EL (cell line): ENCODE data around the gene C1orf50.
A peak's percentile ranks its signal among the peaks of the same experiment; 100 is the strongest.
"Not testable (repeated sequence)": the region's sequence is repeated elsewhere in the genome, so short reads cannot be mapped to it uniquely, and the experiment has no call there.

Source experiments
- DNase-seq: peaks from one replicate; pipeline ENCODE4 v3.0.0-alpha.2; 2016

C1orf50 gene

DNA sequence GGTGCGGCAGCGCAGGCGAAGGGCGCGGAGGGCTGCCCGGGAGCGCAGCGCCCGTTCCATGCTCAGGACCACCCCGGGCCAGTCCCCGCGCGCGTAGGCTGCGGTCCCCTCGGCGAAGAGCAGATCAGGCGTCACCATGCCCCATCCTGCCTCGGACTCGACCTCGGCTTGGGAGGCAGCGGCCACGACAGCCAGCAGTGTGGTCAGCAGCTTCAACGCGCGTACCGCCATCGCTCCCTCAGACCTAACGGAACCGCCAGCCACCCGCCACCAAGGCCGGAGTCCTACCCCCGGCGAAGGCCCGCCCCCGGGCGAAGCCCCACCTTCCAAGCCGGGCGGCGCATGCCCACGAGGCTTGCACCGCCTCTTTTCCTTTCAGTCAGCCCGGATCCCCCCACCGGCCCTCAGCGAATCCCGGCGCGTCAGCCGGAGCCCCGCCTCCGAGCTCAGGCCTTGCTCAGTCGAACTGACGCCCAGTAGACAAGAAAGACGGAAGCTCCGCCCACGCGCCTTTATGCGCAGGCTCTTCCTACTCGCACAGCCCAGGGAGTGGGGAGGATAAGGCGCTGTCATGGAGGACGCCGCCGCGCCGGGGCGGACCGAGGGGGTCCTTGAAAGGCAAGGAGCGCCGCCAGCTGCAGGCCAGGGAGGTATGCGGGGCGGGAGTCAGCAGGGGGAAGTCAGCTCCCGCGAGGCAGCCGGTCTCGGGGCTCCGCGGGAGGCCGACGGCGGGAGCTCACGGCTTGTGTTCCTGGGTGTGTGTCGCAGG lies at the start of gene C1orf50, which contains the start of gene P3H1:
Gene C1orf50, plus strand, starts transcription at position 509 of the 769 bp plus-strand sequence. Its CDS starts 63 bp downstream, at position 572.
Gene P3H1, minus strand, starts transcription at position 288 of the 769 bp plus-strand sequence. Its CDS starts 57 bp downstream, at position 231.
- peak; percentile 99 for DNase-seq

DNA sequence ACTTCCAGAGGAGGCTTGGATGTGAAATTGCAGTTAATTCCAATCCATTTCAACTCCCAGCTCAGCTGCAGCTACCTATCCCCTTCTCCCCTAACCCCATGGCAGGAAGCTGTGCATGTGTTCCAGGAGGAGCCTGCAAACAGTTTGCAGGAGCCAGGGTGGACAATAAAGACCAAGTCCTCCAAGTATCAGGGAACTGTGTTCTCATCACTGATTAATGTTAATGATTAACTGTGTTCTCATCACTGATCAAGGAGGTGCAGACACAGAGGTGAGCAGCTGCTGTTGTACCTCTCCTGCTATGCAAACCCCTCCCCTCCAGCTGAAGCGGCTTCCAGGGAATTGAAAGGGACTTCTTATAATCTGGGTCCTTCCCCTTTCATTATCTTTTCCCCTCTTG lies 46.2 kb upstream of the C1orf50 start:
- no peak for DNase-seq

GRCh38 chr1:42721926-42722325 lies 45.1 kb upstream of the C1orf50 start:
- DNase-seq: no peak

DNA sequence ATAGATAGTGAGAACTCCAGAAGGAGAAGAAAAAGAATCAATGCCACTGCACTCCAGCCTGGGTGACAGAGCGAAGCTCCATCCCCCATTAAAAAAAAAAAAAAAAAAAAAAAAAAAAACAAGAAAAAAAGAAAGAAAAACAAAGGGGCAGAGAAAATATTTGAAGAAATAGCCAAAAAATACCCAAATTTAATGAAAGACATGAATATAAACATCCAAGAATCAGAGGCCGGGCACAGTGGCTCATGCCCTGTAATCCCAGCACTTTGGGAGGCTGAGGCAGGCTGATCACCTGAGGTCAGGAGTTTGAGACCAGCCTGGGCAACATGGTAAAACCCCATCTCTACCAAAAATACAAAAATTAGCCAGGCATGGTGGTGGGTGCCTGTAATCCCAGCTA lies 44.6 kb upstream of the C1orf50 start:
- not testable (repeated sequence) for DNase-seq

DNA sequence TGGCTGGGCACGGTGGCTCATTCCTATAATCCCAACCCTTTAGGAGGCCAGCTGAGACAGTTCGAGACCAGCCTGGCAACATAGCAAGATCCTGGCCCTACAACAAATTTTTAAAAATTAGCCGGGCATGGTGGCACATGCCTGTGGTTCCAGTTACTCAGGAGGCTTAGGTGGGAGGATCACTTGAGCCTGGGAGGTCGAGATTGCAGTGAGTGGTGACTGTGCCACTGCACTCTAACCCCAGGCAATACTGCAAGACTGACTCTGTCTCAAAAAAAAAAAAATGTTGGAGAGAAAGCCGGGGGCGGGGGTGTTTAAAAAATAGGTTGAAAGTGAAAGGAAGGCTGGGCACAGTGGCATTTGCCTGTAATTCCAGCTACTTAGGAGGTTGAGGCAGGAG lies 43.5 kb upstream of the C1orf50 start:
- DNase-seq: peak; percentile 31

DNA sequence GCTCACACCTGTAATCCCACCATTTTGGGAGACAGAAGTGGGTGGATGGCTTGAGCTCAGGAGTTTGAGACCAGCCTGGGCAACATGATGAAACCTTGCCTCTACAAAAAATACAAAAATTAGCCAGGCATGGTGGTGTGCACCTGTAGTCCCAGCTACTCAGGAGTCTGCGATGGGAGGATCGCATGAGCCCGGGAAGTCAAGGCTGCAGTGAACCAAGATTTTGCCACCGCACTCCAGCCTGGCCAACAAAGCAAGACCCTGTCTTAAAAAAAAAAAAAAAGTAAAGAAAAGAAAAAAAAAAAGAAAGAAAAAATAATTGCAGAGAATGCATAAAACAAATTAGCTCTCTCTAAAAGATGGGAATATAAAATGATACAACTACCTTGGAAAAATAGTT lies 41.2 kb upstream of the C1orf50 start:
- not testable (repeated sequence) for DNase-seq

- DNase-seq: no peak
Measured at GRCh38 chr1:42730002-42730401, 37.0 kb upstream of the C1orf50 start.

DNA sequence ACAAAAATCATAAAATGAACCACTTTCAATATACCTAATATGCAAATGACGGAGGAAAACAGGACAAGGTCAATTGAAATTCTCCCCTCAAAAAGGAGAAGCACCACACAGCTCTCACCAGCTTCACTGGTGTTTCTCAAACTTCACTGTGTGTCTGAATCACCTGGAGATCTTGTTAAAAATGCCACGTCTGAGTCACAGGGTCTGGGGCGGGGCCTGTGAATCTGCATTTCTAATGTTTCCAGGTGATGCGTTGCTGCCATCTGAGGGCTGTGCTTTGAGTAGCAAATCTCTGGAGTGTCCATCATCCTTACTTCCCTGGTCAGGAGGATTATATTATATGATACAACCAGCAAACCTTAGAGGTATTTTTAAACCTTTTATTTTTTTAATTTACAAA lies 36.1 kb upstream of the C1orf50 start:
- no peak for DNase-seq

DNA sequence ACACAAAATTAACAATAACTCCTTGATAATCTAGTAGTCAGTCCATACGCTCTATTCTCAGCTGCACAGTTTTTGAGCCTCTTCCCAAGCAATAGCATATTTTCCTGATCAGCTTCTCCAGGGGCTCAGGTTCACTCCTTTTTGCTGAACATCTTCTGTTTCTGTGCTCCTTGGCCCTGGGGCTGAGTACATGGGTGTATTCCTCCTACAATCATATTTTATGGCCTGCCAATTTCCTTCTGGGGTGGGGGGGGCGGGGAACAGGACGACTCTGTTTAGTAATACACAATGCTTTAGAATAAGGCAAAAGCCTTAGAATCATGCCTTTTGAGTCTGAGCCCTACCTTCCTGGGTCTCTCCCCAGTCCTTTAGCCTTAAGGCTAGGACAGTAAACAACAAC lies 35.5 kb upstream of the C1orf50 start:
- no peak for DNase-seq

DNA sequence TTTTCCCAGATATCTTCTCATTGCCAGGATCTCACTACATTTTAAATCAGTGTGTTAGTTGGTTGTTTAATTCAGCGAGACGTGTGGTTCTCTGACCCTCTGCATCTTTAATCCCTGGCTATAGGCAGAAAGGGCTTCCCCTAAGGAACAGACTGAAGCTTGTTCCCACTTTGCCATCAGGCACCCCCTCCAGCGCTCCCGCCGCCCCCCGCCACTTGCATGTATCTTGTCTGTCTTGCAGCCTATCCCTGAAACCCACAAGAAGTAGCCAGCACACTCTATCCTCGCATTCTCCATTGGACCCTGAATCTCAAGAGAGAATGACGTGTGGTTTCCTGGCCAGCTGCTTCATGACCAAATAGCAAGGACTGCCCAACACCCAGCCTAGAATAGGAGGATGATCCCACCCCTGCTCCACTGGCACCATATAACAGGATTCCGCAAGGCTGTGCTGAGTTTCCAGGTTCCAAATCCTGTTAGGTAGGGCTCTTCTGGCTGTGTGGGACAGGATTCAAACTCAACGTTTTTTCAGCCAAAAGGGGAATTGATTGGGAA lies 34.8 kb upstream of the C1orf50 start:
- DNase-seq: no peak

- no peak for DNase-seq
Measured at GRCh38 chr1:42733415-42734200, 33.4 kb upstream of the C1orf50 start.

DNA sequence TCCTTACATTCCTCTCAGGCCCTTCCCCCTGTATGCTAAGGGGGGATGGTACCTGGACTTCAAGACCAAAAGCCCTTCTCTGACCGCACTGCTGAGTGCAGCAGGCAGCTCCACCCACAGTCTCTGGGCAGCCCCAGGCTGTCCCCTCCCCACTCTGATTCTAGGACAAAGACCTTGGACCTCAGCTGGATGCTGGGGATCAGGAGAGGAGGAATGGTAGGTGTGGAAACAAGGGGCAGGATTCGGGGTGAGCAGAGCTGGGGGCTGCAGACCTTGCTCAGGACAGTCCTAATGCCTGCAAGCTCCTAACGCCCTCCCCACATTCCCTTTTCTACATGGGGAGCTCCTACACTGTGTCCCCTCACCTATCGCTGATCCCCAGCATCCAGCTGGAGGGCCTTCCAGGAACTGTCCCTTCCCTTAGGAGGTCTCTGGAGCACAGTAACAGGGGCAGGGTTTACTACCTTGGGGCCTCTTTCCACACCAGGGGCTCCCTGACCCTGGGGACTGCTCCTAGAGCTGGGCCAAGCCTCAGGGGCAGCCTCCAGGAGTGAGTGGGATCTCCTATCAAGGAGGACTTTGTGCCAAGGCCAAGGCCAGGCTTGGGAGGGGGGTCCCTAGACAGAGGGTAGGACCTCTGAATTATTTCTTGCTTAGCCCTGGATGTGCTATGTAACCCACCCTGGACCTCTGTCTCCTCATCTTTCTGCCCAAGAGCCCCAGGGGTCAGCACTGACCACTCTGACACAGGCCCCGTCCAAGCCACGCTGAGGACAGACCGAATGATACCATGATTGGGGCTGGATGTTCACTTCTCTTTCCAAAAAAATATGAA lies 32.6 kb upstream of the C1orf50 start:
- no peak for DNase-seq

GRCh38 chr1:42735056-42735455 lies 32.0 kb upstream of the C1orf50 start:
- no peak for DNase-seq

DNA sequence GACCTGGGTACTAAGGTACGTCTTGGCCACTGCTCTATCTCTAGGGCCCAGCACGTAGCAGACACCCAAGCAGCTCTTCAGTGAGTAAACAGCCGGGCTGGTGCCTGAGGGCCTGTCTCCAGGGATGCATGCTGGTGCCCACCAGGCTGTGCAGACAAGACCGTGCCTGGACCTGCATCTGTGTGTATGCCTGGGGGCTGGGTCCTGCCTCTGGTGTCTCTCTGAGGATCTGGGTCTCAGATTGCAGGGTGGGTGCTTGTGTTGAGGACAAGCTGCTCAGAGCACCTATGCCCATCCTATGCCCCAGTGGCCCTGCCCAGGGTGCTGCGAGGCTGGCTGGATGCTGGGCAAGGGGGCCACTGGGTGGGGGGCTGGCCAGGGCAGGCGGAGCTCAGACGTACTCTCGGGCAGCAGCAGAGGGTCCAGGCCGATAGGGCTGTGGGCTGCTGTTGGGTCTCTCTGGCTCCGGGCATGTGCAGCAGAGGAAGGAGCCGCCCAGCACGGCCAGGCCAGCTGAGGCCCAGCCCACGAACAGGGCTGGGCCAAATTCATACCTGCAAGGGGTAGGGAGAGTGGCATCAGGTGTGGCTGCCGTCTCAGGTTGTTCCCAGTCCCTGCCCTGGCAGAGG lies 31.5 kb upstream of the C1orf50 start:
- no peak for DNase-seq

DNA sequence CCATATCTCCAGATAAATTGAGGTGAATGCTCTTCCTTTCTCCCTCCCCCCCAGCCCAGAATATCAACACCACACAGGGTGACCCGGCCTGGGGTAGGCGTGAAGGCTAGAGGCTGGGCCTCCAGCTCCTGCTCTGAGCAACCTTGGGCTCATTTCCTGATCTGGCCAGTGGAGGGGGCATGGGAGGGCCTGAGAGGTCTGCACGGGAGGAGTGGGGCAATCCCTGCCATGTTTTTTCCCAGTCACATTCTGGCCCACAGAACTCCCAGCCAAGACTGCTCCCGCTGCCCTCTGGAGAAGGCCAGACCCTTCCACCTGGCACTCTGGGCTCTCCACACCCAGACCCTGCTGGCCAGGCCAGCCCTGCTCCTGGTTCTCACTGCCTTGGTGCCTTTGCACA lies 30.9 kb upstream of the C1orf50 start:
- DNase-seq: peak; percentile 45

- no peak for DNase-seq
Measured at GRCh38 chr1:42736571-42737200, 30.4 kb upstream of the C1orf50 start.

- no peak for DNase-seq
Measured at GRCh38 chr1:42737257-42737656, 29.8 kb upstream of the C1orf50 start.

- DNase-seq: no peak
Measured at GRCh38 chr1:42737986-42738677, 28.9 kb upstream of the C1orf50 start.

DNA sequence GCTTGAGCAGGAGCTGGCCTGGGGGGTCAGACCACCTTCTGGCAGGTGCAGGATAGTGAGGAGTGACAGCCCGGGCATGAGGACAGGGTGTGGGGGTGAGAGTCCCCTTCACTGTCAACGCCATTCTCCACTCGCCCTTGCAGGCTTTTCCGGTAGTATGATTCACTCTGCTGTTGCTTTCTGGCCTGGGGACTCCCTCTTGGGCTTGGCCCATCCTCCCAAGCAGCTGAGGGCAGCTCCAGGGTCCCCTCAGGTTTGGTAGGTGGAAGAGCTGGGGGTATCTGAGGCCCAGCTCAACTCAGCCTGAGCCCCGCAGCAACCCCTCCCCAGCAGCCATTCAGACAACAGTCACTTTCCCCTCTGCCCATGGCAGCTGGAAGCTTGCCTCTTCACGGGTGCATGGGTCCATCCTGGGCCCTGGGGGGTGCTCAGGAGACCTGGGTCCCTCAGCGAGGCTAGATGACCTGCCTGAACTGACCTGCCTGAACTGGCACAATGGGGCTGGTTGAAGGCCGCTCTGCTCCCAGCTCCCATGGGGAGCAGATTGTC lies 28.3 kb upstream of the C1orf50 start:
- no peak for DNase-seq

GRCh38 chr1:42739753-42740700 lies 27.0 kb upstream of the C1orf50 start, which contains the start of gene CLDN19:
TSS of gene CLDN19 (minus strand) at chr1:42740236. CDS start at chr1:42740063, 173 bp downstream.
- DNase-seq: no peak
